Skin epidermis (tissue), 12 donors: ENCODE measurements around the gene DDX20.

ENCODE experiments used
- H3K27ac ChIP-seq, 21 experiments: fragments of 200-600 bp; sonication (generic) in 11 of 21; one replicate each; pipeline ENCODE4 v1.5.0; 2020; ENCODE audit warnings: mild to moderate bottlenecking in 3 of 21, inconsistent platforms in 2 of 21, moderate library complexity in 2 of 21
- H3K4me3 ChIP-seq, 7 experiments: fragments of 200-600 bp; sonication (generic) in 2 of 7; one replicate each; pipeline ENCODE4 v1.5.0; 2020; ENCODE audit warnings: inconsistent platforms in 2 of 7, mild to moderate bottlenecking in 2 of 7, moderate library complexity in 1 of 7

DDX20 gene

DNA sequence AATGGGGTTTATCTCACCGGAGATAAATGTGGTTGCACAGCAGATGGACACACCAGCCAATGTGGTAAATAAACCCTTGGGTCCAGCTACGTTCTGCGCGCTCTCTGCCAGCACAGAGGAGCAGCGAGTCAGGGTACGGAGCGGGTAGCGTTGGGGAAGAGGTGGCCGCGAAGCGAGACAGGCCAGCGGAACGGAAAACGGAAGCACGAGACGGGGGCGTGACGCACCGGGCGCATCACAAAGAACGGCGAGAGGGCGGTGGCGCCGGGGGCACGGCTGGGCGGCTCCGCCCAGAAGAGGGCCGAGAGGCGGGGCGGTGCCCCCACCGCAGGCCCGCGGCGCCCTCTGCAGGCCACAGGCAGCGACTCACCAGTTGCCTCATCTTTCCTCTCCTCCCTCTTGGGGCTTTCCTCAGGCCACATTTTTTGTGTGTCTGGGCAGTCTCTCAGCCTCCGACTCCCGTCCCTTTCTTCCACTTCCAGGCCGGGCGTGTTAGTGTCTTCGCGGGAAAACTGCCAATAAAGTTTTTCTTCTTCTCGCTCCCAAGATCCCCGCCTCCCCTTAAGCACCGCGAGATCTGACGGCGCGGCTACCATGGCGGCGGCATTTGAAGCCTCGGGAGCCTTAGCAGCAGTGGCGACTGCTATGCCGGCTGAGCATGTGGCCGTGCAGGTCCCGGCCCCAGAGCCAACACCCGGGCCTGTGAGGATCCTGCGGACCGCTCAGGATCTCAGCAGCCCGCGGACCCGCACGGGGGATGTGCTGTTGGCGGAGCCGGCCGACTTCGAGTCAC is at the start of gene DDX20:
Gene DDX20 (plus strand): TSS at position 571 of the 793 bp plus-strand sequence. CDS start 24 bp downstream, at position 595.
- H3K4me3 ChIP-seq: peak within 1 kb of the TSS; percentile 54 to 95 (median 86)
- peak within 1 kb of the TSS; percentile 60 to 97 (median 90) for H3K27ac ChIP-seq

DNA sequence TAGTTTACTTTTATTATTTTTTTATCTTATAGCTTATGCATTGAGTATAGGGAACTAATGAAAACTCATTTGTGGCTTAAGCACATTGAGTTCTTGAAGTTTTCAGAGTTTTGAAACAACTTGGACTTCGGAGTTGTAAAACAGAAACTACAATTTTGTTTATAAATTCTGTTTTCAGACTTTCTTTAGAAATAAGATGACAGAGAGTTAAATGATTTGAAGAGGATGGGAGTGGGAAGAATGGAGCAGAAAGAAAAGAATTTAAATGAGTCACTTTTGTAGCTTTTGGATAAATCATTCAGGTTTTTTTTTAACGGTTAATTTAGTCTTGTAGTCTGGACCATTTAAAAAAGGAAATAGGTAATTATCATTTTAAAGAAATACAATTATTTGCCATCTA is 48.8 kb upstream of the DDX20 start:
- Histone ChIP-seq H3K27ac (peak overlapping the region in 1 of 21 experiments; percentile 42), H3K4me3 (no peak overlapping the region)

DNA sequence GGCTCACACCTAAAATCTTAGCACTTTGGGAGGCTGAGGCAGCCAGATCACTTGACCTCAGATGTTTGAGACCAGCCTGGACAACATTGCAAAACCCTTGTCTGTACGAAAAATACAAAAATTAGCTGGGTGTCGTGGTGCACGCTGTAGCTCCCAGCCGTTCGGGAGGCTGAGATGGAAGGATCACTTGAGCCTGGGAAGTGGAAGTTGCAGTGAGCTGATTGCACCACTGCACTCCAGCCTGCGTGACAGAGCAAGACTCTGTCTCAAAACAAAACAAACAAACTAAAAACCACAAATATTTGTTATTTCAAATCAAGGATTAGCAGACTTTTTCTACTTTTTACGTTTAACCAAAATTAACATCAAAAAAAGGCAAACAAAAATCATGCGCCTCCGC is 47.8 kb upstream of the DDX20 start:
- H3K27ac ChIP-seq: peak overlapping the region in 2 of 21 experiments; percentile 25 to 42

DNA sequence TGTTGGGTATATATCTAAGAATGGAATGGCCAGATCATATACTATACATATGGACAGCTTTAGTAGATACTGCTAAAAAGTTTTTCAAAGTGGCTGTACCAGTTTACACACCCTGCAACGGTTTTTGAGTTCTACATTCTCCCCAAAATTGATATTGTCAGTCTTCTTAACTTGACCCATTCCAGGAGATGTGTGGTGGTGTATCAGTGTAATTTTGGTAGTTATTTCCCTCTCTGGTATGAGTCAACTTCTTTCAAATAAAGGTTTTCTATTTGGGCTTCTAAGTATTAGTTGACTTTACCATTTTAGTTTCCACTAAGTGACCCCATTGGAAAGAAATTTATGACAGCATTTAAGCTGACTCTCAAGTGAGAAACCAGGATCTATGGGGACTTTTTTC is 45.7 kb upstream of the DDX20 start:
- H3K4me3 ChIP-seq: no peak overlapping the region
- no peak overlapping the region for H3K27ac ChIP-seq

More for the DNA sequence above, 47.8 kb upstream of the DDX20 start:
- no peak overlapping the region for H3K4me3 ChIP-seq

- Histone ChIP-seq H3K4me3 (no peak overlapping the region), H3K27ac (no peak overlapping the region)
Observed at GRCh38 chr1:111716333-111716732, 39.4 kb upstream of the DDX20 start.

GRCh38 chr1:111717450-111717849 is 38.3 kb upstream of the DDX20 start:
- H3K27ac ChIP-seq: no peak overlapping the region
- no peak overlapping the region for H3K4me3 ChIP-seq

GRCh38 chr1:111719135-111719534 is 36.6 kb upstream of the DDX20 start:
- H3K27ac ChIP-seq: peak overlapping the region in 2 of 21 experiments; percentile 32 to 40

GRCh38 chr1:111719674-111720132 is 36.0 kb upstream of the DDX20 start:
- H3K4me3 ChIP-seq: no peak overlapping the region
- peak overlapping the region in 7 of 21 experiments; percentile 5 to 73 (median 40) for H3K27ac ChIP-seq

More at GRCh38 chr1:111719135-111719534, 36.6 kb upstream of the DDX20 start:
- H3K4me3 ChIP-seq: no peak overlapping the region

- peak overlapping the region in 17 of 21 experiments; percentile 11 to 73 (median 57) for H3K27ac ChIP-seq
- no peak overlapping the region for H3K4me3 ChIP-seq
Observed at GRCh38 chr1:111720274-111720976, 35.3 kb upstream of the DDX20 start.

DNA sequence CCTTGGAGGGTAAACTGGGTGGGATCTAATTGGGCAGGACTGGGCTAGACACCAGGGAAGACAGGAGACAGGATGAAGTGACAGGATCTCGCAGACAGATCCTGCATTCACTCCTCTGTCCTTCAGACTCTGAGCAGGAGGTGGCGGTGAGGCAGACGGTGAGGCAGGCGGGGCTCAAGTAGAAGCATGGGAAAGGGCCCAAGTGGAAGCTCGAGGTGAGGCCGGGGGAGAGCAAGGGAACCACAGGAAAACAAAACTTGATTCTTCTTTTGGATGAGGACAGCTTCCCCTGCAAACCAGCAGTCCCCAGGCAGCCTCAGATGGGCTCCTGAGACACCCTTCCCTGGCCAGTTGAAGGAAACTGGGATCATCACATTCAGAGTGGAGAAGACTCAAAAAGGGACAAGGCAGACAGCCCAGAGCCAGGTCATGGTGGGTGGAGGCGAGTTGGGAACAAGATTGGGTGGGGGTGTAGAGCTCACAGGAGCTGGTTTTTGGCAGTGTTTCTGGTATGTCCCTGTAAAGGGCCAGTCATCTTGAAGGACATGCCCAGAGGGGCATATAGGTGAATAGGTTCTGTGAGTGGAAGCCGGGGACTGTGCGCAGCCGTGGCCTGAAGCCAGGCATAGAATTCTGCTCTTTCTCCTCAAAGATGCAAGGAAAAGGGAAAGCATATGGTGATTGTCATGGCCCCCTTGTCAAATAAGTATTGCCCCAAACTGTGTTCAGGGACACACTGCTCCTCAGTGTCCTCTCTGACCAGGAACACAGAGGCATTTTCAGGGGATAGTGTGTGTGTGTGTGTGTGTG is 34.5 kb upstream of the DDX20 start:
- no peak overlapping the region for H3K4me3 ChIP-seq
- H3K27ac ChIP-seq: peak overlapping the region in 15 of 21 experiments; percentile 11 to 73 (median 60)

GRCh38 chr1:111723091-111723806 is 32.5 kb upstream of the DDX20 start:
- H3K4me3 ChIP-seq: no peak overlapping the region
- H3K27ac ChIP-seq: peak overlapping the region in 3 of 21 experiments; percentile 4 to 42 (median 17)

DNA sequence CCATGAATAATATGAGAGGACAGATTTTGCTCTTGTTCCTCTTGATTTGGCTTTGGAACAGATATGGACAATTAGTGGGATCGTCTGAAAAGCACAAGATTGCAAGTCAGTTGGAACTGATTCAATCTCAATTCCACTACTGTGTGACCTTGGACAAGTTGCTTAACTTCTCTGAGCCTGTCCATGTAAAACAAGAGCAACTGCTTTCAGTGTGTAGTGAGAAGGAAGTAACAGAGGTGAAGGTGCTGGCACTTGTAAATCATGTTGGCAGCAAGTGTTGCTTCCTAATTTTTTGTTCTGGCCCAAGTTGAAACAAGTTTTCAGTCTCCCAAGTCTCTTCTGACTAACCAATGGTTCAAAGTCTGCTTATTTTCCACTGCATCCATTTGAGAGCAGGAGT is 31.8 kb upstream of the DDX20 start:
- no peak overlapping the region for H3K4me3 ChIP-seq
- H3K27ac ChIP-seq: peak overlapping the region in 3 of 21 experiments; percentile 8 to 42 (median 16)

GRCh38 chr1:111725192-111725591 is 30.5 kb upstream of the DDX20 start:
- Histone ChIP-seq H3K27ac (peak overlapping the region in 2 of 21 experiments; percentile 14 to 29), H3K4me3 (no peak overlapping the region)

GRCh38 chr1:111727056-111727455 is 28.6 kb upstream of the DDX20 start:
- no peak overlapping the region for H3K4me3 ChIP-seq

GRCh38 chr1:111729271-111729921 is 26.3 kb upstream of the DDX20 start:
- Histone ChIP-seq H3K27ac (peak overlapping the region in 3 of 21 experiments; percentile 1 to 10 (median 7)), H3K4me3 (no peak overlapping the region)

More at GRCh38 chr1:111727056-111727455, 28.6 kb upstream of the DDX20 start:
- H3K27ac ChIP-seq: no peak overlapping the region

DNA sequence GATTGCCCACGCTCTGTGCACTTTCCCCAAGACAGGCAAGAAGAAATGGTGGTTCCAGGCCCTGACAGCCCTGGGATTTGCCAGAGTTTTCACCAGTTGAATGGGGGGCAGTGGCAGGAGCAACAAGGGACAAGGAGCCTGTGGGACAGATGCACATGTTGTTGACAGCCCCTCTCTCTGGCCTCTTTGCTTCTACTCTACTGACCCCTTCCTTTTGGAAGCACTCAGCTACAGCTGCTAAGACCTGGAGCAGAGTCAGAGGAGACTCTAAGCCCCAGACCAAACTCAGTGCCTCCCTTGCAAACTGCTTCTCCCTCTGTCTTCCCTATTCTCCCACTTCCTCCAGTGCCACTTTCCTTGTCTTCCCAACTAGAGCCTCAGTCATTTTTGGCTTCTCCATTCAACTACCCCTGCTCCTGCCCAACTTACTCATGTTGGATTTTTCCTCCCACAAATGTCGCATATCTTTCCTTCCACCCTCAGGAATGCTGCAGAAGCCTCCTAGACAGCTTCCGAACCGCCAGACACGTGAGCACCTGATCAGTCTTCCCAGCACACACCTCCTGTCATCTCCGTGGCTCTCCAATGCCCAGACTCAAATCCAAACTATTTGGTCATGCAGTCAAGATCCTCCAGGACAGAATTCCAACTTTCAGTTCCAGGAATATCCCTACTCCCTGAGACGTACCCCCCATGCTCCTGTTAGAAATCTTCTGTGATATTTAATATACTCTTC is 25.6 kb upstream of the DDX20 start:
- Histone ChIP-seq H3K27ac (peak overlapping the region in 3 of 21 experiments; percentile 1 to 10 (median 7)), H3K4me3 (no peak overlapping the region)

GRCh38 chr1:111730706-111731105 is 25.0 kb upstream of the DDX20 start:
- Histone ChIP-seq H3K27ac (no peak overlapping the region), H3K4me3 (no peak overlapping the region)

DNA sequence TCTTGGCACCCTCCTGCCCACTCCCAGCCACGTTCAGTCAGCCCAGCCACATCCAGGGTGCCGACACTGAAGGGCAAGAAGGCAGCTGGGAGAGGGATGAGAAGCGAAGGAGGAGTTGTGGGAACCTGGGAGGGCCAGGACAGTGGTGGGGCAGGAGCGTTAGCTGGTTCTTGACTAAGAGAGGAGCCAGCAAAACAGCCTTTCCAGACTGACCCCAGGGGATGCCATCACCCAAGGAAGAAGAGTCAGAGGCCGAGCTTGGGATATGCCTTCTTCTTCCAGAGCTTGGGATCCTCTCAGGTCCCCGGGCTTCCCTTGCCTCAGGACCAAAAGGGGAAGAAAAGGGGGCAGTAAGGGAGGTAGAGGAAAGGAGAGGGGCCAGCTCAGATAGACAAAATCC is 23.7 kb upstream of the DDX20 start:
- Histone ChIP-seq H3K4me3 (no peak overlapping the region), H3K27ac (no peak overlapping the region)
